Astrocyte (in vitro differentiated cells and primary cell): ENCODE results near the gene AATF. TPM values are rescaled to one million over a fixed set of nuclear protein-coding genes. Genes with fewer than 3 reads are reported as not detected.

Experiments used
- DNase-seq: peaks from one replicate; pipeline ENCODE4 v3.0.0-alpha.2; 2010; ENCODE audit warnings: low read depth
- FAIRE-seq: peaks from 2 replicates; lab custom pipeline; 2011; peaks lifted over from hg19 to GRCh38; lab: Jason Lieb, UNC
- H2AFZ ChIP-seq: 2 replicates; pipeline ENCODE4 v1.6.0; 2012; ENCODE audit warnings: low read depth, low read length, inconsistent platforms
- H3K27ac ChIP-seq: 2 replicates; pipeline ENCODE4 v1.5.1; 2011; ENCODE audit warnings: low read depth, low read length, inconsistent platforms
- H3K27me3 ChIP-seq: 2 replicates; pipeline ENCODE4 v1.6.0; 2011; ENCODE audit warnings: low read length, inconsistent platforms; ENCODE audit not compliant: insufficient read depth
- H3K36me3 ChIP-seq: 2 replicates; pipeline ENCODE4 v1.5.1; 2011; ENCODE audit warnings: low read length, inconsistent platforms; ENCODE audit not compliant: insufficient read depth
- H3K4me1 ChIP-seq: 2 replicates; pipeline ENCODE4 v1.5.1; 2011; ENCODE audit warnings: low read length, inconsistent platforms; ENCODE audit not compliant: insufficient read depth
- H3K4me2 ChIP-seq: 2 replicates; pipeline ENCODE4 v1.6.0; 2012; ENCODE audit warnings: low read length, inconsistent platforms
- H3K4me3 ChIP-seq: 2 replicates; pipeline ENCODE4 v1.5.1; 2011; ENCODE audit warnings: low read depth, mild to moderate bottlenecking, low read length, inconsistent platforms; ENCODE audit not compliant: insufficient read depth
- H3K79me2 ChIP-seq: 2 replicates; pipeline ENCODE4 v1.6.0; 2012; ENCODE audit warnings: mild to moderate bottlenecking, low read length, inconsistent platforms; ENCODE audit not compliant: insufficient read depth
- H3K9ac ChIP-seq: 2 replicates; pipeline ENCODE4 v1.6.0; 2012; ENCODE audit warnings: mild to moderate bottlenecking, low read length, inconsistent platforms
- H3K9me3 ChIP-seq: 2 replicates; pipeline ENCODE4 v1.5.1; 2012; ENCODE audit warnings: low read depth, mild to moderate bottlenecking, low read length, inconsistent platforms; ENCODE audit not compliant: insufficient read depth
- H4K20me1 ChIP-seq: 2 replicates; pipeline ENCODE4 v1.6.0; 2012; ENCODE audit warnings: low read length, inconsistent platforms; ENCODE audit not compliant: insufficient read depth
- H3K27ac Mint-ChIP-seq: one replicate; pipeline ENCODE4 v1.8.0; 2021; ENCODE audit warnings: mild to moderate bottlenecking, mixed read lengths; ENCODE audit not compliant: unreplicated experiment
- H3K27me3 Mint-ChIP-seq: one replicate; pipeline ENCODE4 v1.8.0; 2021; ENCODE audit warnings: low read depth, mixed read lengths; ENCODE audit not compliant: unreplicated experiment
- H3K36me3 Mint-ChIP-seq: one replicate; pipeline ENCODE4 v1.8.0; 2021; ENCODE audit warnings: low read depth, mixed read lengths; ENCODE audit not compliant: unreplicated experiment
- H3K4me1 Mint-ChIP-seq: one replicate; pipeline ENCODE4 v1.8.0; 2021; ENCODE audit warnings: low read depth, mixed read lengths; ENCODE audit not compliant: unreplicated experiment
- H3K4me3 Mint-ChIP-seq: one replicate; pipeline ENCODE4 v1.8.0; 2021; ENCODE audit warnings: mild to moderate bottlenecking, moderate library complexity, mixed read lengths; ENCODE audit not compliant: unreplicated experiment
- H3K9me3 Mint-ChIP-seq: one replicate; pipeline ENCODE4 v1.8.0; 2021; ENCODE audit warnings: mild to moderate bottlenecking, mixed read lengths; ENCODE audit not compliant: unreplicated experiment
- CTCF ChIP-seq: IDR thresholded peaks from 2 replicates; pipeline ENCODE4 v1.5.1; 2011; ENCODE audit warnings: low read depth, mild to moderate bottlenecking, inconsistent platforms, low read length, moderate library complexity; ENCODE audit not compliant: insufficient read depth
- EZH2 ChIP-seq: IDR thresholded peaks from 2 replicates; pipeline ENCODE4 v1.6.1; 2012; ENCODE audit warnings: mild to moderate bottlenecking, low read length, inconsistent platforms; ENCODE audit not compliant: insufficient read depth
- total RNA-seq: library from RNA; stranded (reverse); gene quantifications from 2 replicates; pipeline ENCODE4 v1.2.1, GENCODE V29; 2021

AATF gene
- total RNA-seq, 1 donor from 2014 or later: 47.1 TPM

- H3K27me3 ChIP-seq: peaks cover 18% of the 10 kb centered on the region
- H3K79me2 ChIP-seq: no peaks in the 10 kb centered on the region
- H3K9me3 ChIP-seq: no peaks in the 10 kb centered on the region
- Mint-ChIP-seq H3K9me3 (no peaks in the 10 kb centered on the region), H3K27ac (no peak overlapping the region), H3K4me3 (no peak overlapping the region), H3K4me1 (peaks cover 8% of the 10 kb centered on the region), H3K27me3 (peaks cover 28% of the 10 kb centered on the region), H3K36me3 (no peaks in the 10 kb centered on the region)
- H3K4me2 ChIP-seq: no peak overlapping the region
- H3K27ac ChIP-seq: no peak overlapping the region
- no peak overlapping the region for H3K9ac ChIP-seq
- TF ChIP-seq EZH2: no peak
- TF ChIP-seq CTCF: no peak
- no peaks in the 10 kb centered on the region for H3K36me3 ChIP-seq
- H3K4me3 ChIP-seq: no peak overlapping the region
- H2AFZ ChIP-seq: no peak overlapping the region
- no peaks in the 10 kb centered on the region for H4K20me1 ChIP-seq
- H3K4me1 ChIP-seq: peaks cover 5% of the 10 kb centered on the region
- FAIRE-seq: no peak
- DNase-seq: no peak
Observed at GRCh38 chr17:37066322-37067255, 117.8 kb downstream of the AATF start.

- no peak overlapping the region for H3K4me2 ChIP-seq
- H3K4me1 Mint-ChIP-seq: peaks cover 8% of the 10 kb centered on the region
Observed at GRCh38 chr17:37067555-37068111, 118.9 kb downstream of the AATF start.

More at GRCh38 chr17:37067555-37068111, 118.9 kb downstream of the AATF start:
- Mint-ChIP-seq H3K27ac (no peak overlapping the region), H3K27me3 (peaks cover 28% of the 10 kb centered on the region), H3K36me3 (no peaks in the 10 kb centered on the region), H3K4me3 (no peak overlapping the region), H3K9me3 (no peaks in the 10 kb centered on the region)
- Histone ChIP-seq H3K27ac (no peak overlapping the region), H3K9ac (no peak overlapping the region), H3K9me3 (no peaks in the 10 kb centered on the region), H3K4me3 (no peak overlapping the region), H3K4me1 (peaks cover 5% of the 10 kb centered on the region), H3K27me3 (peaks cover 18% of the 10 kb centered on the region), H3K36me3 (no peaks in the 10 kb centered on the region), H3K79me2 (no peaks in the 10 kb centered on the region), H2AFZ (no peak overlapping the region), H4K20me1 (no peaks in the 10 kb centered on the region)
- peak; percentile 54 for DNase-seq
- FAIRE-seq: no peak
- TF ChIP-seq EZH2: no peak
- TF ChIP-seq CTCF: no peak
